Panc1 (cell line): ENCODE results near the gene STPG1. TPM values are rescaled to one million over a fixed set of nuclear protein-coding genes. Genes with fewer than 3 reads are reported as not detected.

Source experiments
- ATAC-seq: fragments of 200-7000 bp; cut with Tn5 transposase; 2 replicates; pipeline ENCODE4 v1.9.1; 2020; ENCODE audit warnings: mild to moderate bottlenecking, moderate library complexity
- BruUV-seq: library from RNA; stranded (reverse); fragments of 400-500 nt; replicated peaks from 2 replicates; lab custom pipeline; 2021; lab: Mats Ljungman, UMichigan
- CTCF ChIA-PET: fragments of 300-600 bp; sonication (Branson Sonifier 250); formaldehyde crosslinking; loops from one replicate; lab custom pipeline; 2022; ENCODE audit warnings: antibody characterized with exemption; lab: Charles Lee
- POLR2A ChIA-PET: fragments of 300-600 bp; sonication (Branson Sonifier 250); formaldehyde crosslinking; loops from one replicate; lab custom pipeline; 2022; ENCODE audit warnings: antibody characterized with exemption; lab: Charles Lee
- DNase-seq: peaks from one replicate; pipeline ENCODE4 v3.0.0-alpha.2; 2010; ENCODE audit warnings: low read depth, low spot score
- H3K27ac ChIP-seq: 2 replicates; pipeline ENCODE4 v1.5.1; 2011; ENCODE audit warnings: mild to moderate bottlenecking, low read length, inconsistent platforms
- H3K27me3 ChIP-seq: fragments of 200-500 bp; sonication (Bioruptor generic); 2 replicates; pipeline ENCODE4 v1.6.0; 2014; ENCODE audit warnings: low read length, inconsistent platforms; ENCODE audit not compliant: control insufficient read depth, insufficient read depth
- H3K36me3 ChIP-seq: fragments of 200-500 bp; sonication (Bioruptor generic); 2 replicates; pipeline ENCODE4 v1.5.1; 2014; ENCODE audit warnings: inconsistent platforms, mild to moderate bottlenecking, low read length, moderate library complexity; ENCODE audit not compliant: control insufficient read depth, insufficient read depth
- H3K4me1 ChIP-seq: 2 replicates; pipeline ENCODE4 v1.5.1; 2011; ENCODE audit warnings: inconsistent platforms, mild to moderate bottlenecking, low read length, moderate library complexity; ENCODE audit not compliant: control insufficient read depth, insufficient read depth
- H3K4me3 ChIP-seq, 2 experiments: 2 replicates each; pipeline ENCODE4 v1.5.1; 2011 to 2012; ENCODE audit warnings: low read depth in 2 of 2, low read length in 2 of 2, mild to moderate bottlenecking in 2 of 2, inconsistent platforms in 1 of 2, moderate library complexity in 1 of 2
- H3K9me3 ChIP-seq: fragments of 200-500 bp; sonication (Bioruptor generic); 2 replicates; pipeline ENCODE4 v1.5.1; 2014; ENCODE audit warnings: low read depth, mild to moderate bottlenecking, inconsistent platforms, low read length, moderate library complexity; ENCODE audit not compliant: control insufficient read depth, insufficient read depth
- CTCF ChIP-seq: fragments of 450-650 bp; IDR thresholded peaks from 2 replicates; pipeline ENCODE4 v1.5.1; 2017; ENCODE audit warnings: mild to moderate bottlenecking
- POLR2AphosphoS5 ChIP-seq: IDR thresholded peaks from 2 replicates; pipeline ENCODE4 v1.6.1; 2012; ENCODE audit warnings: mild to moderate bottlenecking, low read depth, low read length, moderate library complexity
- REST ChIP-seq, 2 experiments: IDR thresholded peaks; 2 replicates each; pipeline ENCODE4 v1.6.1; 2011 to 2012; ENCODE audit warnings: low read depth in 2 of 2, control low read depth in 1 of 2, low read length in 1 of 2, mild to moderate bottlenecking in 1 of 2, moderate library complexity in 1 of 2; ENCODE audit not compliant: insufficient read depth in 1 of 2
- SIN3A ChIP-seq: IDR thresholded peaks from 2 replicates; pipeline ENCODE4 v1.6.1; 2012; ENCODE audit warnings: low read depth, mild to moderate bottlenecking, low read length, moderate library complexity, borderline replicate concordance; ENCODE audit not compliant: insufficient read depth
- TCF7L2 ChIP-seq: IDR thresholded peaks from 2 replicates; pipeline ENCODE4 v1.6.1; 2011; ENCODE audit warnings: mild to moderate bottlenecking, low read depth, low read length, inconsistent platforms
- in situ Hi-C: cut with HindIII; loops from 2 replicates; pipeline ENCODE4 v1.10.0; 2016; ENCODE audit warnings: low sequenced_read_pairs, low pct_unique_long_range_greater_than_20kb
- intact Hi-C: fragments of 100-400 bp; cut with micrococcal nuclease; formaldehyde crosslinking; loops from one replicate; pipeline ENCODE4 v1.10.0; 2022; ENCODE audit not compliant: unreplicated experiment
- total RNA-seq: library from RNA; stranded (reverse); gene quantifications from one replicate; pipeline ENCODE4 v1.2.1, GENCODE V29; 2021; ENCODE audit not compliant: unreplicated experiment

Gene STPG1
- total RNA-seq, 1 experiment from 2014 or later, result 9.9 TPM

- H3K27me3 ChIP-seq, result no peaks in the 10 kb centered on the region
- no peaks in the 10 kb centered on the region; the same call in 1 of the 2 replicates for H3K36me3 ChIP-seq
- ATAC-seq (no peak), DNase-seq (no peak)
- TF ChIP-seq POLR2AphosphoS5 (no peak), CTCF (no peak), REST (IDR thresholded peaks at IDR 0.05; ENCODE audit: insufficient read depth in 1 of 2, low read depth in 2 of 2, low read length in 1 of 2) (no peak), SIN3A (no peak), TCF7L2 (no peak)
- intact Hi-C loops, result no loop called here
- BruUV-seq, result no TSS peak
- CTCF ChIA-PET, result interaction anchor here (0.6 kb wide), 1 partner anchor 26 kb away, joined by 3 read pairs; no protein-coding TSS in a partner anchor
- H3K27ac ChIP-seq, result no peak overlapping the region
- peaks cover 13% of the 10 kb centered on the region; the same call in 1 of the 2 replicates for H3K4me1 ChIP-seq
- H3K9me3 ChIP-seq, result no peaks in the 10 kb centered on the region
- POLR2A ChIA-PET, result no interaction called here
- in situ Hi-C loops, result no loop called here
- no peak overlapping the region for H3K4me3 ChIP-seq
These were observed 7.0 kb upstream of the STPG1 start for GRCh38 chr1:24420547-24420946.

- H3K4me1 ChIP-seq, result peaks cover 17% of the 10 kb centered on the region; the same call in 1 of the 2 replicates
- intact Hi-C loops, result loop anchor here (10.0 kb wide), 1 partner anchor 216 kb away; no protein-coding TSS in a partner anchor
- POLR2A ChIA-PET, result interaction anchor here (0.7 kb wide), 2 partner anchors 28 to 149 kb away, joined by 9 to 11 read pairs; no protein-coding TSS in a partner anchor
- H3K27ac ChIP-seq, result no peak overlapping the region
- no peaks in the 10 kb centered on the region; the same call in 1 of the 2 replicates for H3K36me3 ChIP-seq
- ATAC-seq, result no peak
- CTCF ChIA-PET, result interaction anchor here (0.6 kb wide), 1 partner anchor 66 kb away, joined by 4 read pairs; no protein-coding TSS in a partner anchor
- H3K9me3 ChIP-seq, result no peaks in the 10 kb centered on the region
- TF ChIP-seq SIN3A, result no peak
- TF ChIP-seq TCF7L2, result no peak
- TF ChIP-seq REST (IDR thresholded peaks at IDR 0.05; ENCODE audit: insufficient read depth in 1 of 2, low read depth in 2 of 2, low read length in 1 of 2), result no peak
- TF ChIP-seq CTCF, result no peak
- TF ChIP-seq POLR2AphosphoS5, result no peak
- no TSS peak for BruUV-seq
- in situ Hi-C loops, result no loop called here
- no peaks in the 10 kb centered on the region for H3K27me3 ChIP-seq
- DNase-seq, result no peak
- no peak overlapping the region for H3K4me3 ChIP-seq
These were observed 5.5 kb upstream of the STPG1 start for GRCh38 chr1:24418898-24419628.
